Panc1 (cell line): ENCODE data around the gene GOPC. TPM values are rescaled to one million over a fixed set of nuclear protein-coding genes. Genes with fewer than 3 reads are reported as not detected.

Experiments
- ATAC-seq: fragments of 200-7000 bp; cut with Tn5 transposase; 2 replicates; pipeline ENCODE4 v1.9.1; 2020; ENCODE audit warnings: mild to moderate bottlenecking, moderate library complexity
- BruUV-seq: library from RNA; stranded (reverse); fragments of 400-500 nt; replicated peaks from 2 replicates; lab custom pipeline; 2021; lab: Mats Ljungman, UMichigan
- CTCF ChIA-PET: fragments of 300-600 bp; sonication (Branson Sonifier 250); formaldehyde crosslinking; loops from one replicate; lab custom pipeline; 2022; ENCODE audit warnings: antibody characterized with exemption; lab: Charles Lee
- POLR2A ChIA-PET: fragments of 300-600 bp; sonication (Branson Sonifier 250); formaldehyde crosslinking; loops from one replicate; lab custom pipeline; 2022; ENCODE audit warnings: antibody characterized with exemption; lab: Charles Lee
- DNase-seq: peaks from one replicate; pipeline ENCODE4 v3.0.0-alpha.2; 2010; ENCODE audit warnings: low read depth, low spot score
- H3K27ac ChIP-seq: 2 replicates; pipeline ENCODE4 v1.5.1; 2011; ENCODE audit warnings: mild to moderate bottlenecking, low read length, inconsistent platforms
- H3K27me3 ChIP-seq: fragments of 200-500 bp; sonication (Bioruptor generic); 2 replicates; pipeline ENCODE4 v1.6.0; 2014; ENCODE audit warnings: low read length, inconsistent platforms; ENCODE audit not compliant: control insufficient read depth, insufficient read depth
- H3K36me3 ChIP-seq: fragments of 200-500 bp; sonication (Bioruptor generic); 2 replicates; pipeline ENCODE4 v1.5.1; 2014; ENCODE audit warnings: inconsistent platforms, mild to moderate bottlenecking, low read length, moderate library complexity; ENCODE audit not compliant: control insufficient read depth, insufficient read depth
- H3K4me1 ChIP-seq: 2 replicates; pipeline ENCODE4 v1.5.1; 2011; ENCODE audit warnings: inconsistent platforms, mild to moderate bottlenecking, low read length, moderate library complexity; ENCODE audit not compliant: control insufficient read depth, insufficient read depth
- H3K4me3 ChIP-seq, 2 experiments: 2 replicates each; pipeline ENCODE4 v1.5.1; 2011 to 2012; ENCODE audit warnings: low read depth in 2 of 2, low read length in 2 of 2, mild to moderate bottlenecking in 2 of 2, inconsistent platforms in 1 of 2, moderate library complexity in 1 of 2
- H3K9me3 ChIP-seq: fragments of 200-500 bp; sonication (Bioruptor generic); 2 replicates; pipeline ENCODE4 v1.5.1; 2014; ENCODE audit warnings: low read depth, mild to moderate bottlenecking, inconsistent platforms, low read length, moderate library complexity; ENCODE audit not compliant: control insufficient read depth, insufficient read depth
- POLR2AphosphoS5 ChIP-seq: IDR thresholded peaks from 2 replicates; pipeline ENCODE4 v1.6.1; 2012; ENCODE audit warnings: mild to moderate bottlenecking, low read depth, low read length, moderate library complexity
- REST ChIP-seq, 2 experiments: IDR thresholded peaks; 2 replicates each; pipeline ENCODE4 v1.6.1; 2011 to 2012; ENCODE audit warnings: low read depth in 2 of 2, control low read depth in 1 of 2, low read length in 1 of 2, mild to moderate bottlenecking in 1 of 2, moderate library complexity in 1 of 2; ENCODE audit not compliant: insufficient read depth in 1 of 2
- SIN3A ChIP-seq: IDR thresholded peaks from 2 replicates; pipeline ENCODE4 v1.6.1; 2012; ENCODE audit warnings: low read depth, mild to moderate bottlenecking, low read length, moderate library complexity, borderline replicate concordance; ENCODE audit not compliant: insufficient read depth
- TCF7L2 ChIP-seq: IDR thresholded peaks from 2 replicates; pipeline ENCODE4 v1.6.1; 2011; ENCODE audit warnings: mild to moderate bottlenecking, low read depth, low read length, inconsistent platforms
- in situ Hi-C: cut with HindIII; loops from 2 replicates; pipeline ENCODE4 v1.10.0; 2016; ENCODE audit warnings: low sequenced_read_pairs, low pct_unique_long_range_greater_than_20kb
- intact Hi-C: fragments of 100-400 bp; cut with micrococcal nuclease; formaldehyde crosslinking; loops from one replicate; pipeline ENCODE4 v1.10.0; 2022; ENCODE audit not compliant: unreplicated experiment
- total RNA-seq: library from RNA; stranded (reverse); gene quantifications from one replicate; pipeline ENCODE4 v1.2.1, GENCODE V29; 2021; ENCODE audit not compliant: unreplicated experiment
- TF ChIP-seq, protein P1 (sequence below): fragments of 450-650 bp; IDR thresholded peaks from 2 replicates; pipeline ENCODE4 v1.5.1; 2017; ENCODE audit warnings: mild to moderate bottlenecking

GOPC gene
- total RNA-seq, 1 experiment from 2014 or later = 32.2 TPM

GRCh38 chr6:117515326-117515725 is 87.0 kb downstream of the GOPC start:
- no peak for DNase-seq
- no peak for ATAC-seq
- Histone ChIP-seq H3K27ac (no peak overlapping the region), H3K4me3 (no peak overlapping the region), H3K4me1 (peaks cover 15% of the 10 kb centered on the region), H3K36me3 (0 out of 2 replicates have a peak, but pooled peaks cover 3% of the 10 kb centered on the region), H3K27me3 (no peaks in the 10 kb centered on the region), H3K9me3 (no peaks in the 10 kb centered on the region)
- TF ChIP-seq, protein P1, sequence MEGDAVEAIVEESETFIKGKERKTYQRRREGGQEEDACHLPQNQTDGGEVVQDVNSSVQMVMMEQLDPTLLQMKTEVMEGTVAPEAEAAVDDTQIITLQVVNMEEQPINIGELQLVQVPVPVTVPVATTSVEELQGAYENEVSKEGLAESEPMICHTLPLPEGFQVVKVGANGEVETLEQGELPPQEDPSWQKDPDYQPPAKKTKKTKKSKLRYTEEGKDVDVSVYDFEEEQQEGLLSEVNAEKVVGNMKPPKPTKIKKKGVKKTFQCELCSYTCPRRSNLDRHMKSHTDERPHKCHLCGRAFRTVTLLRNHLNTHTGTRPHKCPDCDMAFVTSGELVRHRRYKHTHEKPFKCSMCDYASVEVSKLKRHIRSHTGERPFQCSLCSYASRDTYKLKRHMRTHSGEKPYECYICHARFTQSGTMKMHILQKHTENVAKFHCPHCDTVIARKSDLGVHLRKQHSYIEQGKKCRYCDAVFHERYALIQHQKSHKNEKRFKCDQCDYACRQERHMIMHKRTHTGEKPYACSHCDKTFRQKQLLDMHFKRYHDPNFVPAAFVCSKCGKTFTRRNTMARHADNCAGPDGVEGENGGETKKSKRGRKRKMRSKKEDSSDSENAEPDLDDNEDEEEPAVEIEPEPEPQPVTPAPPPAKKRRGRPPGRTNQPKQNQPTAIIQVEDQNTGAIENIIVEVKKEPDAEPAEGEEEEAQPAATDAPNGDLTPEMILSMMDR = no peak
- no peak for TF ChIP-seq POLR2AphosphoS5
- TF ChIP-seq REST (IDR thresholded peaks at IDR 0.05; ENCODE audit: insufficient read depth in 1 of 2, low read depth in 2 of 2, low read length in 1 of 2) = no peak
- TF ChIP-seq TCF7L2 = no peak
- no peak for TF ChIP-seq SIN3A
- in situ Hi-C loops = no loop called here
- intact Hi-C loops = no loop called here
- POLR2A ChIA-PET = no interaction called here
- CTCF ChIA-PET = no interaction called here
- BruUV-seq = no TSS peak

GRCh38 chr6:117514655-117515054 is 87.7 kb downstream of the GOPC start:
- no peak for ATAC-seq
- intact Hi-C loops = no loop called here
- Histone ChIP-seq H3K9me3 (no peaks in the 10 kb centered on the region), H3K36me3 (0 out of 2 replicates have a peak, but pooled peaks cover 3% of the 10 kb centered on the region), H3K4me3 (no peak overlapping the region), H3K4me1 (peaks cover 15% of the 10 kb centered on the region), H3K27ac (no peak overlapping the region), H3K27me3 (no peaks in the 10 kb centered on the region)
- TF ChIP-seq, protein P1 = no peak
- TF ChIP-seq SIN3A (no peak), REST (IDR thresholded peaks at IDR 0.05; ENCODE audit: insufficient read depth in 1 of 2, low read depth in 2 of 2, low read length in 1 of 2) (no peak), POLR2AphosphoS5 (no peak), TCF7L2 (no peak)
- DNase-seq = no peak
- CTCF ChIA-PET = no interaction called here
- POLR2A ChIA-PET = no interaction called here
- BruUV-seq = no TSS peak
- in situ Hi-C loops = no loop called here
